ENCODE data around the gene TOM1L2. TPM values are rescaled to one million over a fixed set of nuclear protein-coding genes. Genes with fewer than 3 reads are reported as not detected.
A peak's percentile ranks its signal among the peaks of the same experiment; 100 is the strongest.

TOM1L2 gene
- total RNA-seq, 1 experiment from 2014 or later = 8.8 TPM

- DNase-seq (ENCODE audit: low spot score) = no peak
These were observed 122.9 kb downstream of the TOM1L2 start for GRCh38 chr17:17849147-17849820.

- DNase-seq (ENCODE audit: low spot score) = no peak
These were observed 123.7 kb downstream of the TOM1L2 start for GRCh38 chr17:17848311-17849082.

GRCh38 chr17:17847726-17848125 is 124.5 kb downstream of the TOM1L2 start:
- DNase-seq (ENCODE audit: low spot score) = no peak

GRCh38 chr17:17847118-17847689 is 125.0 kb downstream of the TOM1L2 start:
- no peak for DNase-seq (ENCODE audit: low spot score)

GRCh38 chr17:17846645-17847044 is 125.6 kb downstream of the TOM1L2 start:
- no peak for DNase-seq (ENCODE audit: low spot score)

- DNase-seq (ENCODE audit: low spot score) = no peak
These were observed 126.2 kb downstream of the TOM1L2 start for GRCh38 chr17:17846003-17846402.

GRCh38 chr17:17845046-17845775 is 127.0 kb downstream of the TOM1L2 start:
- DNase-seq (ENCODE audit: low spot score) = no peak

GRCh38 chr17:17844500-17844899 is 127.7 kb downstream of the TOM1L2 start:
- no peak for DNase-seq (ENCODE audit: low spot score)

- DNase-seq (ENCODE audit: low spot score) = no peak
These were observed 128.1 kb downstream of the TOM1L2 start for GRCh38 chr17:17844079-17844478.

GRCh38 chr17:17843096-17843495 is 129.1 kb downstream of the TOM1L2 start:
- no peak for DNase-seq (ENCODE audit: low spot score)

- no peak for DNase-seq (ENCODE audit: low spot score)
These were observed 129.9 kb downstream of the TOM1L2 start for GRCh38 chr17:17842111-17842876.

- DNase-seq (ENCODE audit: low spot score) = no peak
These were observed 130.6 kb downstream of the TOM1L2 start for GRCh38 chr17:17841601-17842025.

GRCh38 chr17:17840751-17841591 is 131.2 kb downstream of the TOM1L2 start:
- DNase-seq (ENCODE audit: low spot score) = no peak

- DNase-seq (ENCODE audit: low spot score) = peak; percentile 91
These were observed 132.2 kb downstream of the TOM1L2 start for GRCh38 chr17:17839791-17840707.

GRCh38 chr17:17837966-17838962 is 133.9 kb downstream of the TOM1L2 start:
- DNase-seq (ENCODE audit: low spot score) = peak; percentile 85

- DNase-seq (ENCODE audit: low spot score) = peak; percentile 37
These were observed 134.8 kb downstream of the TOM1L2 start for GRCh38 chr17:17837380-17837821.

GRCh38 chr17:17836818-17837379 is 135.3 kb downstream of the TOM1L2 start, which contains the start of gene SREBF1:
TSS of gene SREBF1 (minus strand) at chr17:17836986. CDS start at chr17:17836817, 169 bp downstream.
- DNase-seq (ENCODE audit: low spot score) = peak; percentile 60
